Measurements from ENCODE around the gene GRM8. TPM values are rescaled to one million over a fixed set of nuclear protein-coding genes. Genes with fewer than 3 reads are reported as not detected.

Gene GRM8
- total RNA-seq, 1 experiment from 2014 or later = 1.8 TPM

DNA sequence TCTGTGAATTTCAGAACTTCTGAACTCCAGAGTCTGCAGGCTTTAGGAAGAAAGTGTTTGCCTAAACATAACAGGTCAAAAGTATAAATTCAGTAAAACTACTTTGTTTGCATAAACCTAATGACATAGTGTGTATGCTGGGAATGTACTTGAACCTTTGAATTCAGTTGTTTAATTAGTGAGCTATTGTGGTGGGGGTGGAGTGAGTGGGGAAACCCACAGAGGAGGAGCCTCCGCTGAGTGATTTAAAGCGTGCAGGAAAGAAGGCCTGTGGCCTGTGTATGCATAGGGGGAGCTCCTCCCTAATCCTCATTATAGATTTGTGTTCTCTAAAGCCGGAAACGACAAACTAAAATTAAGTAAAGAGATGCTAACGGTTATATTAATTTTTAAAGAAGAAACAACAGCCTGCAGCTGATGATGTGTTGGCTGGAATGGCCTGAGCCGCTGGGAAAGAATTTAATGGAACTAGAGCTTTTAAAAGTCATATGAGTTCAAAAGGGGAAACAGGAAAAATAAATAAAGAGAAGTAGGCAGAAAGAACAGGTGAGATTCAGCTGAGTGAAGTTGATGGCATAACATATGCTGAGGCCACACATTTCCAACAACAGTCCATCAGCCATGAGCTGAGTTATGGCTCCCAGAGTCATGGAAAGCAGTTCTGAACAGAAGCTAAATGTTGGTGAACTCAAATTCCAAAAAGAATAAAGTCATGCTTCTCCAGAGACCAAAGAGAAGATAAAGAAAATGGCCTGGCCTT lies 595.0 kb downstream of the GRM8 start:
- Histone ChIP-seq H2BK12ac (ENCODE audit: insufficient read length, low read depth, low read length) (no peak overlapping the region), H3K9ac (ENCODE audit: extremely low read depth, insufficient read length, low read length) (no peak overlapping the region), H3K79me2 (ENCODE audit: insufficient read depth, low read length) (no peaks in the 10 kb centered on the region), H3K4me2 (ENCODE audit: insufficient read depth, insufficient read length, low read length) (no peak overlapping the region), H4K5ac (ENCODE audit: insufficient read length, low read depth, low read length) (no peak overlapping the region), H2AFZ (ENCODE audit: low read length) (no peak overlapping the region), H2BK20ac (ENCODE audit: low read depth, low read length, poor library complexity, severe bottlenecking) (no peak overlapping the region), H3K4ac (ENCODE audit: low read depth, low read length) (no peak overlapping the region), H2BK5ac (ENCODE audit: insufficient read length, low read length) (no peak overlapping the region), H3T11ph (ENCODE audit: low read length) (no peak overlapping the region), H2BK120ac (ENCODE audit: low read depth, low read length, poor library complexity, severe bottlenecking) (no peak overlapping the region), H3K9me3 (ENCODE audit: control insufficient read depth, low read depth, low read length) (no peaks in the 10 kb centered on the region), H3K27ac (ENCODE audit: insufficient read length, low read depth, low read length) (no peak overlapping the region), H4K20me1 (ENCODE audit: control insufficient read depth, insufficient read depth, insufficient read length) (no peaks in the 10 kb centered on the region), H2AK5ac (ENCODE audit: insufficient read length, low read length) (no peak overlapping the region), H3K79me1 (ENCODE audit: insufficient read depth, low read depth, low read length, poor library complexity, severe bottlenecking) (no peaks in the 10 kb centered on the region), H3K23ac (ENCODE audit: insufficient read length, low read depth, low read length) (no peak overlapping the region), H3K27me3 (ENCODE audit: insufficient read depth, low read length) (no peaks in the 10 kb centered on the region), H3K14ac (ENCODE audit: insufficient read depth, low read length) (no peak overlapping the region), H3K4me1 (ENCODE audit: insufficient read depth, low read length) (no peaks in the 10 kb centered on the region), H3K18ac (ENCODE audit: insufficient read length, low read depth, low read length) (no peak overlapping the region), H3K23me2 (ENCODE audit: insufficient read length, low read depth, low read length, poor library complexity, severe bottlenecking) (no peaks in the 10 kb centered on the region), H4K8ac (replicated peaks; ENCODE audit: insufficient read length, low read depth, low read length) (no peak overlapping the region), H4K91ac (ENCODE audit: insufficient read length, low read depth, low read length) (no peak overlapping the region), H2BK15ac (ENCODE audit: low read depth, low read length) (no peak overlapping the region), H3K56ac (ENCODE audit: insufficient read length, low read depth, low read length) (no peak overlapping the region)
- DNase-seq = no peak
- no peaks in the 10 kb centered on the region for H3K9me3 Mint-ChIP-seq
- no peak overlapping the region for H3K4me3 Mint-ChIP-seq
- H3K27me3 Mint-ChIP-seq (ENCODE audit: low read depth) = no peaks in the 10 kb centered on the region
- no peak overlapping the region for H3K27ac Mint-ChIP-seq
- no peak for TF ChIP-seq CTCF (conservative IDR thresholded peaks at IDR 0.05)
- H3K36me3 Mint-ChIP-seq (ENCODE audit: insufficient read depth in 1 of 3, low read depth in 3 of 3) = no peaks in the 10 kb centered on the region
- WGBS (ENCODE audit: extremely low coverage, insufficient read length, low lambda C conversion rate) = no CpG with 5 or more reads among the region's 6 CpGs
- peaks cover 14 to 31% of the 10 kb centered on the region in 2 experiments for H3K4me1 Mint-ChIP-seq

All from H9 (cell line).